Keratinocyte (primary cell): ENCODE data around the gene ALK. TPM values are rescaled to one million over a fixed set of nuclear protein-coding genes. Genes with fewer than 3 reads are reported as not detected.

ENCODE experiments used
- DNase-seq: peaks from one replicate; pipeline ENCODE4 v3.0.0-alpha.2; 2011; ENCODE audit warnings: low read depth, missing footprints, low spot score
- FAIRE-seq: peaks from 2 replicates; lab custom pipeline; 2011; peaks lifted over from hg19 to GRCh38; lab: Jason Lieb, UNC
- H2AFZ ChIP-seq: 2 replicates; pipeline ENCODE4 v1.6.0; 2012; ENCODE audit warnings: low read length, control low read depth, inconsistent platforms; ENCODE audit not compliant: control insufficient read depth
- H3K27ac ChIP-seq: 2 replicates; pipeline ENCODE4 v1.5.1; 2011; ENCODE audit warnings: low read length; ENCODE audit not compliant: control insufficient read depth, insufficient read depth
- H3K27me3 ChIP-seq: 3 replicates; pipeline ENCODE4 v1.6.0; 2011; ENCODE audit warnings: low read length; ENCODE audit not compliant: control insufficient read depth, insufficient read depth; ENCODE audit errors: extremely low read depth
- H3K36me3 ChIP-seq, 2 experiments: 2 replicates in 1 of 2; 3 replicates in 1 of 2; pipeline ENCODE4 v1.5.1; 2011; ENCODE audit warnings: low read length in 2 of 2, mild to moderate bottlenecking in 1 of 2; ENCODE audit not compliant: control insufficient read depth in 2 of 2, insufficient read depth in 2 of 2; ENCODE audit errors: extremely low read depth in 1 of 2
- H3K4me1 ChIP-seq: 3 replicates; pipeline ENCODE4 v1.5.1; 2011; ENCODE audit warnings: low read length; ENCODE audit not compliant: control insufficient read depth, insufficient read depth; ENCODE audit errors: extremely low read depth
- H3K4me2 ChIP-seq: 3 replicates; pipeline ENCODE4 v1.6.0; 2011; ENCODE audit warnings: low read depth, low read length; ENCODE audit not compliant: control insufficient read depth, insufficient read depth; ENCODE audit errors: extremely low read depth
- H3K4me3 ChIP-seq, 3 experiments: fragments of 200-600 bp in 1 of 3; sonication (generic) in 1 of 3; 2 replicates in 2 of 3; 3 replicates in 1 of 3; pipeline ENCODE4 v1.5.1; 2011 to 2016; ENCODE audit warnings: low read length in 3 of 3, mild to moderate bottlenecking in 3 of 3, control low read depth in 2 of 3, inconsistent platforms in 1 of 3, low read depth in 1 of 3, mixed read lengths in 1 of 3, mixed run types in 1 of 3, moderate library complexity in 1 of 3; ENCODE audit not compliant: control insufficient read depth in 2 of 3, insufficient read depth in 2 of 3; ENCODE audit errors: extremely low read depth in 1 of 3
- H3K79me2 ChIP-seq: 2 replicates; pipeline ENCODE4 v1.6.0; 2012; ENCODE audit warnings: low read length; ENCODE audit not compliant: control insufficient read depth, insufficient read depth
- H3K9ac ChIP-seq: 3 replicates; pipeline ENCODE4 v1.6.0; 2011; ENCODE audit warnings: low read length; ENCODE audit not compliant: control insufficient read depth, insufficient read depth; ENCODE audit errors: extremely low read depth
- H3K9me1 ChIP-seq: 3 replicates; pipeline ENCODE4 v1.6.0; 2011; ENCODE audit warnings: low read length; ENCODE audit not compliant: control insufficient read depth, insufficient read depth; ENCODE audit errors: extremely low read depth
- H3K9me3 ChIP-seq: 2 replicates; pipeline ENCODE4 v1.5.1; 2012; ENCODE audit warnings: low read depth, low read length; ENCODE audit not compliant: control insufficient read depth
- H4K20me1 ChIP-seq: 3 replicates; pipeline ENCODE4 v1.6.0; 2011; ENCODE audit warnings: low read length; ENCODE audit not compliant: control insufficient read depth, insufficient read depth; ENCODE audit errors: extremely low read depth
- CTCF ChIP-seq, 3 experiments: IDR thresholded peaks in 1 of 3; conservative IDR thresholded peaks in 1 of 3; optimal IDR thresholded peaks in 1 of 3; 2 replicates in 2 of 3; 3 replicates in 1 of 3; pipeline versions ENCODE3 to v1.5.1; 2011; ENCODE audit warnings: low read length in 3 of 3, mild to moderate bottlenecking in 3 of 3, moderate library complexity in 2 of 3, control low read depth in 1 of 3, inconsistent platforms in 1 of 3; ENCODE audit not compliant: insufficient read depth in 2 of 3; ENCODE audit errors: extremely low read depth in 1 of 3
- EZH2 ChIP-seq: IDR thresholded peaks from one replicate; pipeline ENCODE4 v1.6.1; 2012; ENCODE audit warnings: inconsistent platforms, mild to moderate bottlenecking, low read length, moderate library complexity
- dilution Hi-C: fragments of 300-500 bp; cut with MboI; formaldehyde crosslinking; loops from one replicate; pipeline ENCODE4 v1.7.0; 2020; ENCODE audit warnings: low sequenced_read_pairs; ENCODE audit not compliant: extremely low pct_ligation_motif_present
- polyA plus RNA-seq, 5 experiments: library from polyadenylated mRNA; depleted of rRNA in 3 of 5; stranded (reverse) in 3 of 5; stranded (forward) in 1 of 5; unstranded in 1 of 5; fragments of >200 nt; gene quantifications; 1 replicate in 1 of 5; 2 replicates in 3 of 5; 3 replicates in 1 of 5; pipeline versions ENCODE4 v1.2.1 to v1.2.3, GENCODE V29; 2011 to 2012; ENCODE audit warnings: missing spikeins in 2 of 5, low read depth in 1 of 5, low replicate concordance in 1 of 5

Gene ALK
- polyA plus RNA-seq, 1 donor (not counting 4 experiments of a cell fraction or from before 2014, with no cell fraction given), result not detected

DNA sequence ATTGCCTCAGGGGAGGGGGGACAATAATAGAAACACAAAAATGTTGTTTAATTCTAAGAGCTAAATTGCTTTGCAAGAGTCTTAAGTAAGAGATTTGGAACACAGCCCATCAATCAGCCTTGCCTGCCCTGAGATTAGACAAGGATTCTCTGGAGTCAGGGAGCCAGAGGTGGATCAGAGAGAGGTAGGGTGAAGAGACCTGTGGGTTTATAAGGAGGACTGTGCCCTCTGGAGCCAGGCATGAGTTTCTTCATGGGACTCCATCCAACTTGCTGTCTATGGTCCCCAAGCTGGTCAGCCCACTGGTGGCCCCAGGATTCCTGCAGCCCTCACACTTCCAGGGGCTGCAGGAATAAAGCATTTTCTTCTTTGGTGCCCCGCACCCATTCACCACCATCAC, 139.3 kb downstream of the ALK start:
- DNase-seq, result no peak

DNA sequence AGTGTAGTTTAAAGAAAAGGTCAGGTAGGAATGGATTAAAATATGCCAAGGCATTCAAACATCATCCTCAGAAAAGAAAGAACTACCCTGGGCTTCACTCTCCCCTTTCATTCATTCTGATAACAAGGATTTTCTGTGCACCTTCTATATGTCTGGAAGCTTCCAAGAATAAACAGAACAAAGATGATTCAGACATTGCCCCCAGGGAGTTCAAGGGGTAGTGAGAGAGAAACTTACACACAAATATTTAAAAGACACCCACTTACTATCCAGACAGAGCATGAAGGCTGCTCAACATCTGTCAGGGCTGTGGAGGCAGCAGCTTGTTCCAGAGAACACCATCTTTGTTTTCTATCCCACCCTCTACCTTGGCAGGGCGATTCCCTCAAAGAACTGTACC, 140.5 kb downstream of the ALK start:
- no peak overlapping the region for H3K4me2 ChIP-seq
- no peaks in the 10 kb centered on the region for H3K9me1 ChIP-seq
- H3K9me3 ChIP-seq, result no peaks in the 10 kb centered on the region
- no peaks in the 10 kb centered on the region for H3K36me3 ChIP-seq
- no peak overlapping the region for H2AFZ ChIP-seq
- no peak overlapping the region for H3K4me3 ChIP-seq
- H3K9ac ChIP-seq, result no peak overlapping the region
- no peaks in the 10 kb centered on the region for H4K20me1 ChIP-seq
- TF ChIP-seq CTCF (optimal IDR thresholded peaks at IDR 0.05 in 1 of 3, IDR thresholded peaks at IDR 0.05 in 1 of 3, conservative IDR thresholded peaks at IDR 0.05 in 1 of 3; ENCODE audit: extremely low read depth in 1 of 3, insufficient read depth in 2 of 3, low read length in 3 of 3), result no peak
- no peak for TF ChIP-seq EZH2
- H3K27me3 ChIP-seq, result peaks cover 9% of the 10 kb centered on the region
- FAIRE-seq, result no peak
- H3K4me1 ChIP-seq, result no peaks in the 10 kb centered on the region
- no peaks in the 10 kb centered on the region for H3K79me2 ChIP-seq
- H3K27ac ChIP-seq, result no peak overlapping the region
- dilution Hi-C loops, result no loop called here
- DNase-seq, result no peak

More for the DNA sequence above, 139.3 kb downstream of the ALK start:
- H3K9me1 ChIP-seq, result no peaks in the 10 kb centered on the region
- no peaks in the 10 kb centered on the region for H3K79me2 ChIP-seq
- peaks cover 9% of the 10 kb centered on the region for H3K27me3 ChIP-seq
- dilution Hi-C loops, result no loop called here
- no peaks in the 10 kb centered on the region for H3K4me1 ChIP-seq
- no peaks in the 10 kb centered on the region for H3K36me3 ChIP-seq
- no peaks in the 10 kb centered on the region for H4K20me1 ChIP-seq
- FAIRE-seq, result no peak
- H3K9ac ChIP-seq, result no peak overlapping the region
- TF ChIP-seq EZH2, result no peak
- peak in 1 of 3 experiments; percentile 13 for TF ChIP-seq CTCF (optimal IDR thresholded peaks at IDR 0.05 in 1 of 3, IDR thresholded peaks at IDR 0.05 in 1 of 3, conservative IDR thresholded peaks at IDR 0.05 in 1 of 3; ENCODE audit: extremely low read depth in 1 of 3, insufficient read depth in 2 of 3, low read length in 3 of 3)
- no peak overlapping the region for H3K27ac ChIP-seq
- H3K9me3 ChIP-seq, result no peaks in the 10 kb centered on the region
- no peak overlapping the region for H3K4me2 ChIP-seq
- no peak overlapping the region for H3K4me3 ChIP-seq
- H2AFZ ChIP-seq, result no peak overlapping the region
